Erythroblast (primary cell): ENCODE data around the gene AKAP6.

ENCODE experiments used
- GATA1 ChIP-seq: IDR thresholded peaks from 2 replicates; pipeline ENCODE4 v1.6.1; 2011; ENCODE audit warnings: low read depth, mild to moderate bottlenecking, control low read depth, low read length, moderate library complexity
- POLR2A ChIP-seq: IDR thresholded peaks from 2 replicates; pipeline ENCODE4 v1.6.1; 2011; ENCODE audit warnings: mild to moderate bottlenecking, low read length

DNA sequence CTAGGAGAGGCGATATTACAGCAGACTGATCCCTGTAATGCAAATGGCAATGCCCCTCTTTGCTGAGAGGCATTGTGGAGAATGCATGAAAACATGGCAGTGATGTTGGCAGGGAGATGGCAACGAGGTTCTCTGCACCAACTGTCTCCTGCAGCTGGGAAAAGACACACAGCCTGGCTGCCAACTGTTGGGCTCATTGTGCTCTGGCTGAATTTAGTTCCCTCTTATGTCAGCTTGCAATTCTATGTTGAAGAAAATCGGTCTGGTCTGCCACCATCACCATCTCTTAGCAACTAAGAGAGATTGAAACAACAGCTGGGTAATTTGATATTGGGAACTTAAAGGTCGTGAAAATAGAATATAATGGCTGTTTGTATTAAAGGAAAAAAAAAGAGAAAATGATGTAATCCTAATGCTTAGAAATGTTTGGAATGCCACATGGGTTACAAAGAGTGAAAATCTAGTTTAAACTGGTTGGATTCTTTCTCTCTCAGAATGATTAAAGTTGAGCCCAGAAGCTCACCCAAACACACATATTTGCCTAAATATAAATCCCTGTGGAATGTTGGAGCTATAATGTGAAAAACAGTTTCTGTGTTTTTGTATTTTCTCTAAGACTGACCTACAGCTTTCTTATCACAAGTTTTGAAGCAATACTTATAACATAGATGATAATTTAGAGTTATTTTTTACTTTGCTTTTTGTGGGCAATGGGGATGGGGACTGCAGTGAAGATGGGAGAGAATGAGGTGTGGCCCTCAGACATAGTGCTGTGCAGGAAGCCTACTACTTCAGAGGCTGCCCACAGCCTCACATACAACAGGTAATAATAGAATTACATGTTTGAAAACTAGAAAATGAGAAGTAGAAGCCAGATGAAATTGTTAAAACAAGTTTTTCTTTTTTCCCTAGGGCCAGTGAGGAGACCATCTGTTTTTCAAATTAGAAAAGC, 143.7 kb downstream of the AKAP6 start:
- TF ChIP-seq POLR2A (no peak), GATA1 (no peak)
